ENCODE data around the gene CARD11. TPM values are rescaled to one million over a fixed set of nuclear protein-coding genes. Genes with fewer than 3 reads are reported as not detected.

CARD11 gene
- total and polyA plus RNA-seq, 2 donors (not counting 1 experiment from before 2014, with no cell fraction given) = 0.02 TPM; not detected in 1

DNA sequence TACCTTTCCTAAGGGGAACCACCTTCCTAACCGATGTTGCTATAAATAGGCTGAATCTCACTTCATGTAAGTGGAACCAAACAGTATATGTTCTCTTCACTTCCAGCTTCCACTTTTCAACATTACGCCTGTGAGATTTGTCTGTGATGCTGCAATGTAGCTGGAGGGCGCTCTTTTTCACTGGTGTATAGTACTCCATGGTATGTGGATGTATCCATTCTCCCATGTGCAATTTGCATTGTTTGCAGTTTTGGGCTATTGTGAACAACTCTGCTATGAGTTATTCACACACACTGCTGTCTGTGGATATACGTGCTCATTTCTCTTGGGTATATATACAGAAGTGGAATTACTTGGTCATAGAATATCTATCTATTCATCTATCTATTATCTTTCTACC is 123.6 kb downstream of the CARD11 start:
- no peaks in the 10 kb centered on the region for H3K36me3 ChIP-seq (ENCODE audit: control insufficient read depth, insufficient read depth, low read length)
- H3K27me3 ChIP-seq (ENCODE audit: control insufficient read depth, insufficient read depth, low read length) = no peaks in the 10 kb centered on the region
- TF ChIP-seq, protein P1, sequence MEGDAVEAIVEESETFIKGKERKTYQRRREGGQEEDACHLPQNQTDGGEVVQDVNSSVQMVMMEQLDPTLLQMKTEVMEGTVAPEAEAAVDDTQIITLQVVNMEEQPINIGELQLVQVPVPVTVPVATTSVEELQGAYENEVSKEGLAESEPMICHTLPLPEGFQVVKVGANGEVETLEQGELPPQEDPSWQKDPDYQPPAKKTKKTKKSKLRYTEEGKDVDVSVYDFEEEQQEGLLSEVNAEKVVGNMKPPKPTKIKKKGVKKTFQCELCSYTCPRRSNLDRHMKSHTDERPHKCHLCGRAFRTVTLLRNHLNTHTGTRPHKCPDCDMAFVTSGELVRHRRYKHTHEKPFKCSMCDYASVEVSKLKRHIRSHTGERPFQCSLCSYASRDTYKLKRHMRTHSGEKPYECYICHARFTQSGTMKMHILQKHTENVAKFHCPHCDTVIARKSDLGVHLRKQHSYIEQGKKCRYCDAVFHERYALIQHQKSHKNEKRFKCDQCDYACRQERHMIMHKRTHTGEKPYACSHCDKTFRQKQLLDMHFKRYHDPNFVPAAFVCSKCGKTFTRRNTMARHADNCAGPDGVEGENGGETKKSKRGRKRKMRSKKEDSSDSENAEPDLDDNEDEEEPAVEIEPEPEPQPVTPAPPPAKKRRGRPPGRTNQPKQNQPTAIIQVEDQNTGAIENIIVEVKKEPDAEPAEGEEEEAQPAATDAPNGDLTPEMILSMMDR (conservative IDR thresholded peaks at IDR 0.05 in 1 of 2, IDR thresholded peaks at IDR 0.05 in 1 of 2; ENCODE audit: low read depth in 1 of 2, low read length in 2 of 2) = no peak

DNA sequence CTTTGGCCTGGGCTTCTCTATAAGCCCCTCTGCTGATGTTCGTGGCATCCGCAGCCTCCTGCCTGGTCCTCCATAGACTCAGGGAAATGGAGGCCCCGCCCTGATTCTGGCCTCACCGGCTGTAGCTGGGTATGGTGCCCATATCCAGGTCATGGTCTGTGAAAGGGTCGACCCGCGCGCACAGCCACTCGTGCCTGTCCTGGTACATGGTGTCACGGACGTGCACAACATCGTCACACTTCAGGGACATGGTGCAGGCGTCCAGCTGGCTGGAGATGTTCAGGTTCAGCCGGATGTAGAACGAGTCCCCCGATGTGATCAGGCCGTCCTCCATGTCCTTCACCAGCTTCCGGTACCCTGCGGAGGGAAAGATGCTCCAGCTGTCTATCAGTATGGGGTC is 124.4 kb downstream of the CARD11 start:
- Histone ChIP-seq H4K20me1 (ENCODE audit: control insufficient read depth, extremely low read depth, insufficient read depth, low read length) (no peaks in the 10 kb centered on the region), H3K4me1 (ENCODE audit: control insufficient read depth, extremely low read depth, insufficient read depth, low read length) (no peaks in the 10 kb centered on the region), H2AFZ (ENCODE audit: low read length) (no peak overlapping the region), H3K27ac (ENCODE audit: insufficient read depth, low read length) (no peak overlapping the region), H3K9me3 (ENCODE audit: control insufficient read depth, insufficient read depth, low read depth, low read length) (no peaks in the 10 kb centered on the region), H3K27me3 (ENCODE audit: control insufficient read depth, insufficient read depth, low read length) (no peaks in the 10 kb centered on the region), H3K36me3 (ENCODE audit: control insufficient read depth, insufficient read depth, low read length) (no peaks in the 10 kb centered on the region), H3K4me3 (replicated peaks in 1 of 4; ENCODE audit: control extremely low read depth in 1 of 4, insufficient read depth in 1 of 4, low read depth in 3 of 4, low read length in 4 of 4) (no peak overlapping the region), H3K4me2 (ENCODE audit: extremely low read depth, insufficient read depth, low read length) (no peak overlapping the region), H3K79me2 (ENCODE audit: control insufficient read depth, insufficient read depth, low read length) (no peaks in the 10 kb centered on the region), H3K9ac (ENCODE audit: insufficient read depth, low read length) (no peak overlapping the region)
- no peak for DNase-seq (ENCODE audit: low read depth in 2 of 2)
- TF ChIP-seq EZH2 (IDR thresholded peaks at IDR 0.05; ENCODE audit: low read length, missing control alignments) = no peak
- TF ChIP-seq, protein P1 (conservative IDR thresholded peaks at IDR 0.05 in 1 of 2, IDR thresholded peaks at IDR 0.05 in 1 of 2; ENCODE audit: low read depth in 1 of 2, low read length in 2 of 2) = no peak

More for the DNA sequence above, 123.6 kb downstream of the CARD11 start:
- H2AFZ ChIP-seq (ENCODE audit: low read length) = no peak overlapping the region
- no peak overlapping the region for H3K4me3 ChIP-seq (replicated peaks in 1 of 4; ENCODE audit: control extremely low read depth in 1 of 4, insufficient read depth in 1 of 4, low read depth in 3 of 4, low read length in 4 of 4)
- H4K20me1 ChIP-seq (ENCODE audit: control insufficient read depth, extremely low read depth, insufficient read depth, low read length) = no peaks in the 10 kb centered on the region
- no peaks in the 10 kb centered on the region for H3K4me1 ChIP-seq (ENCODE audit: control insufficient read depth, extremely low read depth, insufficient read depth, low read length)
- no peak overlapping the region for H3K9ac ChIP-seq (ENCODE audit: insufficient read depth, low read length)
- H3K27ac ChIP-seq (ENCODE audit: insufficient read depth, low read length) = no peak overlapping the region
- no peak overlapping the region for H3K4me2 ChIP-seq (ENCODE audit: extremely low read depth, insufficient read depth, low read length)
- no peaks in the 10 kb centered on the region for H3K9me3 ChIP-seq (ENCODE audit: control insufficient read depth, insufficient read depth, low read depth, low read length)
- H3K79me2 ChIP-seq (ENCODE audit: control insufficient read depth, insufficient read depth, low read length) = no peaks in the 10 kb centered on the region
- DNase-seq (ENCODE audit: low read depth in 2 of 2) = no peak

DNA sequence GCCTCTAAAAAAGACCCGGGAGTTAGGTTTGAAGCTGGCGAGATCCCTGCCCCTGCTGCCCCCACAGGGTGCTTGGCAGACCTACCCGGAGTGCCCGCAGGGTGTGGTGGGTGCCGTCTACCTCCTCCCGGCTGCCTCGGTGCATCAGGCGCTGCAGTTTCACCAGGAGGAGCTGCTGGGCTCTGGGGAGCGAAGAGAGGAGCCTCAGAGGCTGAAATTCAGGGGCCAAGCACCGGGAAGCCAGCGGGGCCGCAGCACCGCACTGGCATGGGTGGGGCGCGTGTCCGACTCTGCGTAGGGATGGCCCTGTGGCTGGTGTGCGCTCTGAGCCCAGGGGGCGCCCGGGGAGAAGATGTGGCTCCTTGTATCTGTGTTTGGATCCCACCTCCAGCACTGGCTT is 125.3 kb downstream of the CARD11 start:
- no peaks in the 10 kb centered on the region for H3K79me2 ChIP-seq (ENCODE audit: control insufficient read depth, insufficient read depth, low read length)
- TF ChIP-seq EZH2 (IDR thresholded peaks at IDR 0.05; ENCODE audit: low read length, missing control alignments) = no peak
- TF ChIP-seq, protein P1 (conservative IDR thresholded peaks at IDR 0.05 in 1 of 2, IDR thresholded peaks at IDR 0.05 in 1 of 2; ENCODE audit: low read depth in 1 of 2, low read length in 2 of 2) = no peak
- H3K27me3 ChIP-seq (ENCODE audit: control insufficient read depth, insufficient read depth, low read length) = no peaks in the 10 kb centered on the region
- no peak overlapping the region for H3K4me3 ChIP-seq (replicated peaks in 1 of 4; ENCODE audit: control extremely low read depth in 1 of 4, insufficient read depth in 1 of 4, low read depth in 3 of 4, low read length in 4 of 4)
- H3K9me3 ChIP-seq (ENCODE audit: control insufficient read depth, insufficient read depth, low read depth, low read length) = no peaks in the 10 kb centered on the region
- no peak overlapping the region for H2AFZ ChIP-seq (ENCODE audit: low read length)
- no peaks in the 10 kb centered on the region for H3K4me1 ChIP-seq (ENCODE audit: control insufficient read depth, extremely low read depth, insufficient read depth, low read length)
- H4K20me1 ChIP-seq (ENCODE audit: control insufficient read depth, extremely low read depth, insufficient read depth, low read length) = no peaks in the 10 kb centered on the region
- DNase-seq (ENCODE audit: low read depth in 2 of 2) = no peak
- no peak overlapping the region for H3K4me2 ChIP-seq (ENCODE audit: extremely low read depth, insufficient read depth, low read length)
- H3K27ac ChIP-seq (ENCODE audit: insufficient read depth, low read length) = no peak overlapping the region
- H3K36me3 ChIP-seq (ENCODE audit: control insufficient read depth, insufficient read depth, low read length) = no peaks in the 10 kb centered on the region
- no peak overlapping the region for H3K9ac ChIP-seq (ENCODE audit: insufficient read depth, low read length)

All from fibroblast of lung (primary cell).